CD4-positive, alpha-beta T cell treated with Interleukin-4 for 1 hour (primary cell): ENCODE measurements around the gene RABL3.
"Not testable (repeated sequence)": the region's sequence is repeated elsewhere in the genome, so short reads cannot be mapped to it uniquely, and the experiment has no call there.

Source experiments
- DNase-seq, 2 donors: peaks; one replicate each; pipeline ENCODE4 v3.0.0-alpha.2; 2020 to 2022

The RABL3 gene

GRCh38 chr3:120641696-120642246 lies 100.5 kb downstream of the RABL3 start:
- DNase-seq = no peak

DNA sequence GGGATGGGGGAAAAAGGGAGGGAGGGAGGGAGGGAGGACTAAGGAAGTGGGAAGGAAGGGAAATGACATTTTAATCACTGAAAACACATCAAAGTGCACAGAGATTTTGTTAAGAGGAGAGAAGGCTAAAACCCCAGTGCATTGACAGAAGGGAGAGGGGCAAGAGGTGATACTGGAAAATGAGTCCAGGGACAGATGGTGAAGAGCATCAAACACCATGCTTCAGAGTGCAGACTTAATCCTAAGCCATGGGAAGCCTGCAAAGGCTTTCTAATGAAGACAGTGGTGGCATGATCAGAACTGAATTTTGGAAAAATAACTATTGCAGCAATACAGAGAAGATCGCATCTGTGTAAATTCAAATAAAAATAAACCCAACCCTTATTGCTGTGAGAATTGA lies 102.1 kb downstream of the RABL3 start:
- DNase-seq = no peak

DNA sequence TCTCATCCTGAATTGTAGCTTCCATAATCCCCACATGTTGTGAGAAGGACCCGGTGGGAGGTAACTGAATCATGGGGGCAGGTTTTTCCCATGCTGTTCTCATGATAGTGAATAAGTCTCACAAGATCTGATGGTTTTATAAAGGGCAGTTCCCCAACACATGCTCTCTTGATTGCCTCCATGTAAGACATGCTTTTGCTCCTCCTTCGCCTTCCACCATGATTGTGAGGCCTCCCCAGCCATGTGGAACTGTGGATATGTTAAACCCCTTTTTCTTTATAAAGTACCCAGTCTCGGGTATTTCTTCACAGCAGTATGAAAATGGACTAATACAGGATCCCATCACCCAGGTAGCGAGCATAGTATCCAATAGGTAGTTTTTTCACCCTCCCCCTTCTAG lies 103.5 kb downstream of the RABL3 start:
- DNase-seq = not testable (repeated sequence)

DNA sequence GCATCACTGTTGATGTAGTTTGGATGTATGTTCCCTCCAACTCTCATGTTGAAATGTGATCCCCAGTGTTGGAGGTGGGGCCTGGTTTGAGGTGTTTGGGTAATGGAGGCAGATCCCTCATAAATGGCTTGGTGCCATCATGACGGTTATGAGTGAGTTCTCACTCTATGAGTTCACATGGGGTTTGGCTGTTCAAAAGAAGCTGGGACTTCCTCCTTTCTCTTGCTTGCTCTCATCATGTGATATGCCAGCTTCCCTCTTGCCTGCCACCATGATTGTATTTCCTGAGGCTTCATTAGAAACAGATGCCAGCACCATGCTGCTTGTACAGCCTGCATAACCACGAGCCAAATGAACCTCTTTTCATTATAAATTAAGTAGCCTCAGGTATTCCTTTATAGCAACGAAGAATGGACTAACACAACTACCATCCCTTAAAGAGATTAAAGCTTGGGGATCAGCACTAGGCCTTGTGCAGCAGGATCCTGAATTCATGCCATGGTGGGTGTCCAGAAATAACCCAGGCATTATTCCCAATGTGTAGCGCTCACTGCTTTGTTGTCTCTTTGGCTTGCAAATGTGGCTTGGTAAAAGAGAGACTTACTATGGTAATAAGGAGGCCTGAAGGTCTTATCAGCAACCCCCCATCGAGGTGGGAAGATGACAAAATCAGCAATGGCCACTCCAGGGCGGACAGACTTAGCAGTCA lies 104.3 kb downstream of the RABL3 start:
- DNase-seq = no peak

- no peak for DNase-seq
Observed at GRCh38 chr3:120636795-120637401, 105.4 kb downstream of the RABL3 start.
